ENCODE results near the gene CCDC32.

GRCh38 chr15:40536501-40536900 is 28.3 kb downstream of the CCDC32 start:
- TF ChIP-seq CTCF (IDR thresholded peaks at IDR 0.05), result no peak
- no peak for TF ChIP-seq POLR2A (IDR thresholded peaks at IDR 0.05)

All from uterus (tissue), 2 donors.